GM20000 (cell line): ENCODE results near the gene CD52.

Source experiments
- DNase-seq: peaks from one replicate; pipeline ENCODE4 v3.0.0; 2012; ENCODE audit warnings: low spot score
- TF ChIP-seq, protein P1 (sequence below): IDR thresholded peaks from 2 replicates; pipeline ENCODE4 v1.5.1; 2012; ENCODE audit warnings: mild to moderate bottlenecking, control low read depth; ENCODE audit errors: extremely low read depth, missing control alignments

The CD52 gene

DNA sequence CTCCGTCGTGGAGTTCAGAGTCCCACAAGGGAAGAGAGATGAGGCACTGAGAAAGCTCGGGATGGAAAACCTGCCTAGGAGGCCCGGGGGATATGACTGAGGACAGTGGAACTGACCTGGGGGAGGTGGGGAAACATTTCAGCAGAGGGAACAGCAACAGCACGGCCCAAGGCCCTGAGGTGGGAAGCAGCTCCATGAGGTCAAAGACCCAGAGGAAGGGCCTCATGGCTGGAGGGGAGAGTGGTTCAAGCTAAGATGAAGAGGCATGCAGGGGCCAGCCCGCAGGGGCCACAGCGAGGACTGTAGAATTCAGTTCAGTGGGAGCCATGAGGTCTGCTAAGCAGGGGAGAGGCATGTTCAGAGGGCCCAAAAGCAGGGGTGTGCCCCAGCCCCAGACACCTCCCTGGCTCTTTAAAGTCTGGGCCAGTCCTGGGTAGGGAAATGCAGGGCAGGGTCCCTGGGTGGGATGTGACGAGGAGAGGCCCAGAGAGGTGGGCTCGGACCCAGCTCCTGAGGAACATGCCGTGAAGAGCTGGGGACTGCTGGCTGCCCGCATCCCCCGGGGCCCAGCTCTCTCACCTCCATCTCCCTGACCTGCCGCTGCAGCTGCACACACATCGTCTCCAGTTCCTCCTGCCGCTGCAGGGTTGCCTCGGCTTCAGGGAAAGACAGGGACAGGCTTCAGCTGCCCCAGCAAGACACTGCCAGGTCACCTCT is 21.3 kb upstream of the CD52 start:
- DNase-seq: no peak
- TF ChIP-seq, protein P1, sequence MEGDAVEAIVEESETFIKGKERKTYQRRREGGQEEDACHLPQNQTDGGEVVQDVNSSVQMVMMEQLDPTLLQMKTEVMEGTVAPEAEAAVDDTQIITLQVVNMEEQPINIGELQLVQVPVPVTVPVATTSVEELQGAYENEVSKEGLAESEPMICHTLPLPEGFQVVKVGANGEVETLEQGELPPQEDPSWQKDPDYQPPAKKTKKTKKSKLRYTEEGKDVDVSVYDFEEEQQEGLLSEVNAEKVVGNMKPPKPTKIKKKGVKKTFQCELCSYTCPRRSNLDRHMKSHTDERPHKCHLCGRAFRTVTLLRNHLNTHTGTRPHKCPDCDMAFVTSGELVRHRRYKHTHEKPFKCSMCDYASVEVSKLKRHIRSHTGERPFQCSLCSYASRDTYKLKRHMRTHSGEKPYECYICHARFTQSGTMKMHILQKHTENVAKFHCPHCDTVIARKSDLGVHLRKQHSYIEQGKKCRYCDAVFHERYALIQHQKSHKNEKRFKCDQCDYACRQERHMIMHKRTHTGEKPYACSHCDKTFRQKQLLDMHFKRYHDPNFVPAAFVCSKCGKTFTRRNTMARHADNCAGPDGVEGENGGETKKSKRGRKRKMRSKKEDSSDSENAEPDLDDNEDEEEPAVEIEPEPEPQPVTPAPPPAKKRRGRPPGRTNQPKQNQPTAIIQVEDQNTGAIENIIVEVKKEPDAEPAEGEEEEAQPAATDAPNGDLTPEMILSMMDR: no peak

DNA sequence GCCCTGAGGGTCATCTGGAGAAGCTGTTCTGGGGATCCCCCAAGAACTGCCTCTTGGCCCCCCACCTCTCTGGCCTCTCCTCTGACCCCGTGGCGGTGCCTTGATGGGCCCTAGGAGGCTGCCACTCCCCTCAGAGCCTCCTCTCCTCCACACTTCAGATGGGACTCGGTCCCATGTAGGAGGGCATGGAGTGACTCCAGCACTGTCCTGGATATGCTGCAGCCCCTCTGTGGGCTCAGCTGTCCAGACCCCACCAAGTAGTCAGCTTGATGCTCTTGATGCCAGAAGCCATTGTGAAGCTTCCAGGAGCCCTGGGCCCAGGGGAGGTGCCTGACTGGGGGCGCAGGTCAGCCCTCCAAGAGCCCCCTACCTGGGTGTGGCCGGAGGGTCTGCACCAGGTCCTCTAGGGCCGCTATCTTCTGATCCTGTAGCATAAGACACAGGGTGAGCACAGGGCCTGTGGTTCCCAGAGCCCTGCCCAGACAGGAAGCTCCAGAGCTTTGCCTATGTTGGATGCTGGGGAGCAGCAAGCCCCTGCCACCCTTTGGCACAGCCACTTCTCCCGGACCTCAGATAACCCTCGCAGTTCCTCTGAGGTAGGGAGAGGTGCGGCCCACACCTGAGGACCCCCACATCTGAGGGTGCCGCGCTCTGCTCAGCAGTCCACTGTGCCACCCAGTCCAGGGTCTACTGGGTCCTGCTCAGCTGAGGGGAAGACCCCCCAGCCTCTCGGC is 20.5 kb upstream of the CD52 start:
- DNase-seq: no peak
- TF ChIP-seq, protein P1: no peak

DNA sequence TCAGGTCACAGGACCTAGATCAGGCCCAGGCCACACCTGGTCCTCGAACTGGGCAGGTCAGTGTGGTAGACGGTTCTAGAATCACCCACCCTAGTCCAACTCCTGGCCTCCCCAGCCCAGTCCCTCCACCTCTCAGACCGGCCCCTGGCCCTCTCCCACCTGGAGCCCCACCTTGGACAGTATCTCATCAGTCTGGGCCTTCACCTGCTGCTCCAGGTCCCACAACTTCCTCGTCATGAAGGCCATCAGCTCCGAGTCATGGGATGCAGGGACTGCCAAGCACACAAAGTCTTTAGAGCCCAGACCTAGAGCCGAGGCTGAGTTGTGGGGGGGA is 20.0 kb upstream of the CD52 start:
- DNase-seq: no peak
- TF ChIP-seq, protein P1: no peak

DNA sequence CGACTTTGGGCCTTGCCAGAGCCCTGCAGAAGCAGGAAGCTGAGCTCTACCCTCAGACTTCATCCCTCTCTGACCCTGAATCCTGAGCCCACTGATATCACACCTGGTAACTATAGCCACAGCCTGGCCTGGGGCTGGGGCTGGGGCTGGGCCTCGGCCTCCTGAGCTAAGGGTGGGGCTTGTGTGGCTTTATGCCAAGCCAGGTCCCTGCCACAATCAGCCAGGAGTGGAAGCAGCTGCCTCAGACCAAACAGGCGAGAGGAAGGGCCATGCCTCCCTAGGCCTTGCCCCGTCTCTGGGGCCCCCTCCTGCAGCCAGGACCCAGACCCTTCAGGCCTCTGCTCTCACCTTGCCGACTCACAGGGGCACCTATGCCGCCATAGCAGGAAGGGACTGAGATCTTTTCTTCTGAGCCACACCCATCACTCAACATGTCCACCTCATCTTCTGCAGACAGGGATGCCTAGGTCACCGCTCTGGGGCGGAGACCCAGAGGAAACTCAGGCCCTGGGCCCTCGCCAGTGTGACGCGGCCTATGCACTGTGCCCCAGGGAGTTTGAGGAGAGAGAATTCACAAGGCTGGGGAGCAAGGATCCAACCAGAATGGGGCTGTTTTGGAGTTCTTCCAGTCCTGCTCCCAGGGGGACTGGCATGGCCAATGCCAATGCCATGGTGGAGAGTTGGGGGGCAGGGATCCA is 17.0 kb upstream of the CD52 start:
- TF ChIP-seq, protein P1: no peak
- no peak for DNase-seq

DNA sequence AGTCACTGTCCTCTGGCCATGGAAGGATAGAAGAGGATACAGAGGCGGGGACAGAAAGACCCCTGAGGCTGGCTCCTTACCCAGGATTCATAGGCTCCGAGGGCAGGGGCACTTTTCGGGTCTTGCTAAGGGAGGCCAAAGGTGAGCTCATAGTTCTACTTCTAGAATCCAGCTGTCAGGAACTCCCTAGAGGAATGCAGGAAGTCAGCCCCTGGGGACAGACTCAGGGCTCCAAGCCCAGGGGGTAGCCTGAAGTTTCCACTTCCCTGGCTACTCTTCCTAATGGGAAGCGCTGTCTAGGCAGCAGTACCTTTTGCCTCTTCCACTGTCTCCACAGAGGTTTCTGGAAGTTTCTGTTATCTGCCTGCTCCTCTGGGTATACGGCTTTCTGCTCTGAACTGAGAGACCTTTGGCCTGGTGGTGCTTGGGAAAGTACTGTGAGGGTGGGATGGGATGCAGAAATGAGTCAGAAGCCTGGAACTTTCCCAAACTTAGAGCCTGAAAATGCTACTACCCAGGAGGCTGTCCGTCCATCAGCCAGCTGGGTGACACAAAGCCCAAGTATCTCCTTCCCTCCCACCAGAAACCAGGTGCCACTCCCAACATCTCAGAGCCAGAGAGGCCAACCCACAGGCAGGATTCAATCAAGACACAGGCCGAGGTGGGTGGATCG is 14.9 kb upstream of the CD52 start:
- TF ChIP-seq, protein P1: no peak
- DNase-seq: no peak

DNA sequence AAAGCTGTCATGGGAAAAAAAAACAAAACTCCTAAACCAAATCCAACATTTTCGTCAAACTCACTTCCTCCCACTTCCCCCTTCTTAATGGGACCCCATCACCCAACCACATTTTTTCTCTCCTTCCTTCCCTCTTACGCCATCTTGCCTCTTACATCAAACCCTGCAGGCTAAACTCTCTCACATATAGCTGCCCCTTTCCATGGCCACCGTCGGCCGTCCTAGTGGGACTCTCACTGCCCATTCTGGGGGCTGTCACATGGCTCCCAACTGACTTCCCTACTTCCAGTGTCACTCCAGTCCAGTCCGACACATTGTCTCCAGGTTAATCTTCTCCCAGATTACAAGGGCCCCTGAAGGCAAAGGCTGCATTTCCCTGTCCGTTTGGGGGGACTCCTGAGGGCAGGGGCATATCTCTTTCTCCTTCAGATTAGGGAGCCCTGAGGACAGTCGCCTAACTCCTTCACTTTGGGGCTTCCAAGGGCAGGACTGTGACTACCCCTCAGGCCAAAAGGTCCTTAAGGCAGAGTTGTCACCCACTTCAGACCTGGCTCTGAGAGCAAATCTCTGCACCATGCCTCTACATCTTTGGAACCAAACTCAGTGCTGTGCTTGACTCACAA is 12.0 kb upstream of the CD52 start:
- no peak for DNase-seq
- TF ChIP-seq, protein P1: no peak
